Fibroblast of peridontal ligament (primary cell): ENCODE data around the gene BTN1A1.
A peak's percentile ranks its signal among the peaks of the same experiment; 100 is the strongest.
"Not testable (repeated sequence)": the region's sequence is repeated elsewhere in the genome, so short reads cannot be mapped to it uniquely, and the experiment has no call there.

Experiments
- DNase-seq: peaks from one replicate; pipeline ENCODE4 v3.0.0-alpha.2; 2010; ENCODE audit errors: extremely low read depth

BTN1A1 gene

GRCh38 chr6:26537160-26537845, 37.2 kb downstream of the BTN1A1 start:
- DNase-seq: peak; percentile 91

- peak; percentile 96 for DNase-seq
Observed at GRCh38 chr6:26537846-26538571, 37.9 kb downstream of the BTN1A1 start, which contains the start of gene HMGN4. TSS of gene HMGN4 (plus strand) at chr6:26538366. CDS start at chr6:26545207, 6,841 bp downstream.

- peak; percentile 28 for DNase-seq
Observed at GRCh38 chr6:26538572-26538902, 38.4 kb downstream of the BTN1A1 start.

- DNase-seq: peak; percentile 18
Observed at GRCh38 chr6:26539071-26539615, 39.0 kb downstream of the BTN1A1 start.

GRCh38 chr6:26541579-26541978, 41.5 kb downstream of the BTN1A1 start:
- no peak for DNase-seq

GRCh38 chr6:26543953-26544352, 43.9 kb downstream of the BTN1A1 start:
- DNase-seq: no peak

- no peak for DNase-seq
Observed at GRCh38 chr6:26544473-26544872, 44.4 kb downstream of the BTN1A1 start.

GRCh38 chr6:26545627-26546026, 45.5 kb downstream of the BTN1A1 start:
- DNase-seq: no peak

- not testable (repeated sequence) for DNase-seq
Observed at GRCh38 chr6:26547363-26547762, 47.3 kb downstream of the BTN1A1 start.

GRCh38 chr6:26550250-26550993, 50.3 kb downstream of the BTN1A1 start:
- peak; percentile 45 for DNase-seq

GRCh38 chr6:26552205-26552604, 52.1 kb downstream of the BTN1A1 start:
- no peak for DNase-seq

- DNase-seq: no peak
Observed at GRCh38 chr6:26552640-26553188, 52.6 kb downstream of the BTN1A1 start.

- DNase-seq: peak; percentile 82
Observed at GRCh38 chr6:26553264-26553634, 53.1 kb downstream of the BTN1A1 start.

GRCh38 chr6:26553635-26554446, 53.7 kb downstream of the BTN1A1 start:
- peak; percentile 96 for DNase-seq

- DNase-seq: no peak
Observed at GRCh38 chr6:26554447-26554696, 54.3 kb downstream of the BTN1A1 start.

GRCh38 chr6:26554697-26555504, 54.8 kb downstream of the BTN1A1 start:
- peak; percentile 75 for DNase-seq

GRCh38 chr6:26555505-26556262, 55.6 kb downstream of the BTN1A1 start:
- DNase-seq: no peak

- DNase-seq: peak; percentile 97
Observed at GRCh38 chr6:26556263-26557070, 56.4 kb downstream of the BTN1A1 start.
